GM18517 (cell line): Measurements from ENCODE around the gene ZNF70.

Experiments used
- ATAC-seq: cut with Tn5 transposase; IDR thresholded peaks from one replicate; pipeline ENCODE4 v1.9.1; 2021; ENCODE audit warnings: mild to moderate bottlenecking, moderate library complexity; ENCODE audit not compliant: unreplicated experiment

Gene ZNF70

GRCh38 chr22:23779731-23780130 lies 28.8 kb upstream of the ZNF70 start:
- no peak for ATAC-seq

GRCh38 chr22:23779083-23779482 lies 28.2 kb upstream of the ZNF70 start:
- ATAC-seq, result no peak

- no peak for ATAC-seq
These were observed 27.6 kb upstream of the ZNF70 start for GRCh38 chr22:23778577-23778900.

GRCh38 chr22:23777776-23778576 lies 27.1 kb upstream of the ZNF70 start:
- no peak for ATAC-seq

GRCh38 chr22:23775779-23776375 lies 25.0 kb upstream of the ZNF70 start:
- no peak for ATAC-seq

GRCh38 chr22:23774922-23775436 lies 24.1 kb upstream of the ZNF70 start:
- ATAC-seq, result no peak

GRCh38 chr22:23774114-23774921 lies 23.4 kb upstream of the ZNF70 start:
- no peak for ATAC-seq

- ATAC-seq, result no peak
These were observed 22.7 kb upstream of the ZNF70 start for GRCh38 chr22:23773483-23774113.

GRCh38 chr22:23772649-23773473 lies 21.9 kb upstream of the ZNF70 start, which contains the start of gene MMP11:
TSS of gene MMP11 (plus strand) at chr22:23772849. CDS start at chr22:23772871, 22 bp downstream.
- no peak for ATAC-seq

GRCh38 chr22:23772315-23772648 lies 21.4 kb upstream of the ZNF70 start:
- ATAC-seq, result no peak

- no peak for ATAC-seq
These were observed 18.5 kb upstream of the ZNF70 start for GRCh38 chr22:23769321-23769965.

- ATAC-seq, result no peak
These were observed 17.0 kb upstream of the ZNF70 start, which contains the start of gene CHCHD10 for GRCh38 chr22:23767673-23768548. TSS of gene CHCHD10 (minus strand) at chr22:23767972. CDS start at chr22:23767874, 98 bp downstream.

- no peak for ATAC-seq
These were observed 16.4 kb upstream of the ZNF70 start for GRCh38 chr22:23767303-23767672.

- ATAC-seq, result no peak
These were observed 14.3 kb upstream of the ZNF70 start for GRCh38 chr22:23764899-23765881.

- no peak for ATAC-seq
These were observed 13.0 kb upstream of the ZNF70 start for GRCh38 chr22:23763954-23764353.

GRCh38 chr22:23763579-23763945 lies 12.7 kb upstream of the ZNF70 start:
- ATAC-seq, result no peak

GRCh38 chr22:23762842-23763578 lies 12.1 kb upstream of the ZNF70 start, which contains the start of gene C22orf15:
TSS of gene C22orf15 (plus strand) at chr22:23762990. CDS start at chr22:23763307, 317 bp downstream.
- ATAC-seq, result no peak
